ENCODE measurements around the gene LMTK3. TPM values are rescaled to one million over a fixed set of nuclear protein-coding genes. Genes with fewer than 3 reads are reported as not detected.

The LMTK3 gene
- total and polyA plus RNA-seq, 9 of the 15 experiments (the other 6 are each of a cell fraction or from before 2014, with no cell fraction given) = 0.35 to 12.3 (median 2.0) TPM; not detected in 2

- no peaks in the 10 kb centered on the region for H3K9me3 ChIP-seq (replicated peaks; ENCODE audit: control insufficient read depth, insufficient read depth, low read depth, low read length)
- POLR2A ChIA-PET = interaction anchor here (0.5 to 1.4 kb wide), 3 partner anchors 12 to 123 kb away, joined by 3 to 4 read pairs (median 3); no protein-coding TSS in a partner anchor
- peak overlapping the region; percentile 95 for H2AFZ ChIP-seq (ENCODE audit: low read depth, low read length)
- no peaks in the 10 kb centered on the region for H3K27me3 ChIP-seq (ENCODE audit: control insufficient read depth in 2 of 2, insufficient read depth in 2 of 2, low read length in 2 of 2)
- H3K27ac ChIP-seq (ENCODE audit: extremely low read depth, low read depth, low read length) = peak overlapping the region; percentile 73
- DNase-seq (ENCODE audit: extremely low read depth in 1 of 4, low spot score in 3 of 4) = no peak
- BruUV-seq (replicated peaks) = TSS peak; percentile 62
- peak overlapping the region; percentile 85 for H3K4me2 ChIP-seq (ENCODE audit: insufficient read depth, low read length)
- no peaks in the 10 kb centered on the region for H4K20me1 ChIP-seq (replicated peaks; ENCODE audit: control insufficient read depth, insufficient read depth, low read length)
- peaks cover 10 to 50% of the 10 kb centered on the region in 2 experiments; a peak in 4 of 5 replicates for H3K4me1 ChIP-seq (replicated peaks in 1 of 2; ENCODE audit: control insufficient read depth in 2 of 2, insufficient read depth in 2 of 2, low read length in 2 of 2)
- peaks cover 3% of the 10 kb centered on the region for H3K9me1 ChIP-seq (ENCODE audit: control insufficient read depth, insufficient read depth, low read length)
- no peak for ATAC-seq
- peaks cover 3% of the 10 kb centered on the region; the same call in 1 of the 3 replicates for H3K36me3 ChIP-seq (ENCODE audit: control insufficient read depth, insufficient read depth, low read length)
- WGBS (ENCODE audit: insufficient coverage, low coverage, missing lambda C conversion rate) = 16% methylated on average over 28 of the region's 32 CpGs
- CTCF ChIA-PET (ENCODE audit: low intra/inter-chr PET ratio) = no interaction called here
- H3K4me3 ChIP-seq = peak overlapping the region; percentile 51
- peaks cover 7% of the 10 kb centered on the region; the same call in 2 of the 3 replicates for H3K79me2 ChIP-seq (ENCODE audit: control insufficient read depth, insufficient read depth, low read length)
- intact Hi-C loops (cut with micrococcal nuclease) (loop anchor here (5.0 kb wide), 1 partner anchor 169 kb away; no protein-coding TSS in a partner anchor), in situ Hi-C loops (cut with MboI) (no loop called here)
- peak overlapping the region; percentile 53 to 94 for H3K9ac ChIP-seq (ENCODE audit: insufficient read depth in 1 of 2, low read depth in 2 of 2, low read length in 2 of 2)
- peak; percentile 40 for FAIRE-seq
- TF ChIP-seq ZBTB33 (CRISPR knock-in tag; IDR thresholded peaks at IDR 0.05) (0 out of 2 replicates have a peak, but pooled peaks have one; percentile 38), PPARD (CRISPR knock-in tag; IDR thresholded peaks at IDR 0.05) (no peak), KLF6 (CRISPR knock-in tag; IDR thresholded peaks at IDR 0.05; ENCODE audit: borderline replicate concordance) (no peak), ZFX (CRISPR knock-in tag; IDR thresholded peaks at IDR 0.05) (peak; percentile 69), ID3 (CRISPR knock-in tag; IDR thresholded peaks at IDR 0.05) (no peak), ID3 (tag; IDR thresholded peaks at IDR 0.05) (no peak), CBX5 (IDR thresholded peaks at IDR 0.05; ENCODE audit: borderline replicate concordance, low read depth) (no peak), PTBP1 (IDR thresholded peaks at IDR 0.05; ENCODE audit: low read depth, low read length) (no peak), BRF1 (IDR thresholded peaks at IDR 0.05; ENCODE audit: borderline replicate concordance, extremely low read depth, insufficient read length) (no peak), PTTG1 (tag; IDR thresholded peaks at IDR 0.05; ENCODE audit: low read depth) (no peak), ZNF134 (CRISPR knock-in tag; conservative IDR thresholded peaks at IDR 0.05) (no peak), STAG1 (CRISPR knock-in tag; IDR thresholded peaks at IDR 0.05; ENCODE audit: borderline replicate concordance) (peak; percentile 45; the same call in 1 of the 2 replicates), THAP7 (CRISPR knock-in tag; IDR thresholded peaks at IDR 0.05) (no peak), GABPA (tag; conservative IDR thresholded peaks at IDR 0.05; ENCODE audit: low read depth) (0 out of 2 replicates have a peak, but pooled peaks have one; percentile 11), GATAD2A (IDR thresholded peaks at IDR 0.05) (peak; percentile 19; the same call in 1 of the 2 replicates), ZNF561 (CRISPR knock-in tag; conservative IDR thresholded peaks at IDR 0.05) (no peak), ZBTB7A (IDR thresholded peaks at IDR 0.05; ENCODE audit: borderline replicate concordance, control insufficient read depth, low read depth, low read length) (0 out of 2 replicates have a peak, but pooled peaks have one; percentile 7)
- TF ChIP-seq, protein P1, sequence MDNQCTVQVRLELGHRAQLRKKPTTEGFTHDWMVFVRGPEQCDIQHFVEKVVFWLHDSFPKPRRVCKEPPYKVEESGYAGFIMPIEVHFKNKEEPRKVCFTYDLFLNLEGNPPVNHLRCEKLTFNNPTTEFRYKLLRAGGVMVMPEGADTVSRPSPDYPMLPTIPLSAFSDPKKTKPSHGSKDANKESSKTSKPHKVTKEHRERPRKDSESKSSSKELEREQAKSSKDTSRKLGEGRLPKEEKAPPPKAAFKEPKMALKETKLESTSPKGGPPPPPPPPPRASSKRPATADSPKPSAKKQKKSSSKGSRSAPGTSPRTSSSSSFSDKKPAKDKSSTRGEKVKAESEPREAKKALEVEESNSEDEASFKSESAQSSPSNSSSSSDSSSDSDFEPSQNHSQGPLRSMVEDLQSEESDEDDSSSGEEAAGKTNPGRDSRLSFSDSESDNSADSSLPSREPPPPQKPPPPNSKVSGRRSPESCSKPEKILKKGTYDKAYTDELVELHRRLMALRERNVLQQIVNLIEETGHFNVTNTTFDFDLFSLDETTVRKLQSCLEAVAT (IDR thresholded peaks at IDR 0.05) = no peak
Observed at GRCh38 chr19:48500830-48501493, 10.7 kb downstream of the LMTK3 start.
